NCI-H748 (cell line): ENCODE measurements around the gene SURF1.
"Not testable (repeated sequence)": the region's sequence is repeated elsewhere in the genome, so short reads cannot be mapped to it uniquely, and the experiment has no call there.

Experiments
- DNase-seq: peaks from one replicate; lab custom pipeline; 2025; ENCODE audit not compliant: unreplicated experiment; lab: John Stamatoyannopoulos, UW

Gene SURF1, protein sequence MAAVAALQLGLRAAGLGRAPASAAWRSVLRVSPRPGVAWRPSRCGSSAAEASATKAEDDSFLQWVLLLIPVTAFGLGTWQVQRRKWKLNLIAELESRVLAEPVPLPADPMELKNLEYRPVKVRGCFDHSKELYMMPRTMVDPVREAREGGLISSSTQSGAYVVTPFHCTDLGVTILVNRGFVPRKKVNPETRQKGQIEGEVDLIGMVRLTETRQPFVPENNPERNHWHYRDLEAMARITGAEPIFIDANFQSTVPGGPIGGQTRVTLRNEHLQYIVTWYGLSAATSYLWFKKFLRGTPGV

DNA sequence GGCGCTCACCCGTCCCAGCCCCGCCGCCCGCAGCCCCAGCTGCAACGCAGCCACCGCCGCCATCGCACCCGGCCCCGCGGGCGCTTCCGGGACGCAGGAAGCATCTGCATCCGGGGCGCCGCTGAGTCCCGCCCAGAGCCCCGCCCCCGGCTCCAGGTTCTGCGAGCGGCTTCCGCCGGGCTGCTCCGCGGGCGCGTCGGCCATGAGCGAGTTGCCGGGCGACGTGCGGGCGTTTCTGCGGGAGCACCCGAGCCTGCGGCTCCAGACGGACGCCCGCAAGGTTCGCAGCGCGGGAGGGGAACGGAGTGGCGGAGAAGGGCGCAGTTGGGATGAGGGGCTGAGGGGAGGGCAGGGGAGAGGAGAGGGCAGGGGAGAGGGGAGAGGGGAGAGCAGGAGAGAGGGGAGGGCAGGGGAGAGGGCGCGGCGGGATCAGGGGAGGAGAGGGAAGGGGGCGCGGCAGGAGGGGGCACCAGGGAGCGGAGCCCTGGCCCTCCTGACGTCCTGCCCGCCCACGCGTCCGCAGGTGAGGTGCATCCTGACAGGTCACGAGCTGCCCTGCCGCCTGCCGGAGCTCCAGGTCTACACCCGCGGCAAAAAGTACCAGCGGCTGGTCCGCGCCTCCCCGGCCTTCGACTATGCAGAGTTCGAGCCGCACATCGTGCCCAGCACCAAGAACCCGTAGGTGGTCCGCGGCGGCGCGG, at the start of gene SURF1, which contains the start of gene SURF2:
Gene SURF1 (minus strand): TSS at position 97 of the 701 bp plus-strand sequence. CDS start 34 bp downstream, at position 63.
Gene SURF2 (plus strand): TSS at position 160 of the 701 bp plus-strand sequence. CDS start 43 bp downstream, at position 203.
- DNase-seq, result peak; percentile 89

DNA sequence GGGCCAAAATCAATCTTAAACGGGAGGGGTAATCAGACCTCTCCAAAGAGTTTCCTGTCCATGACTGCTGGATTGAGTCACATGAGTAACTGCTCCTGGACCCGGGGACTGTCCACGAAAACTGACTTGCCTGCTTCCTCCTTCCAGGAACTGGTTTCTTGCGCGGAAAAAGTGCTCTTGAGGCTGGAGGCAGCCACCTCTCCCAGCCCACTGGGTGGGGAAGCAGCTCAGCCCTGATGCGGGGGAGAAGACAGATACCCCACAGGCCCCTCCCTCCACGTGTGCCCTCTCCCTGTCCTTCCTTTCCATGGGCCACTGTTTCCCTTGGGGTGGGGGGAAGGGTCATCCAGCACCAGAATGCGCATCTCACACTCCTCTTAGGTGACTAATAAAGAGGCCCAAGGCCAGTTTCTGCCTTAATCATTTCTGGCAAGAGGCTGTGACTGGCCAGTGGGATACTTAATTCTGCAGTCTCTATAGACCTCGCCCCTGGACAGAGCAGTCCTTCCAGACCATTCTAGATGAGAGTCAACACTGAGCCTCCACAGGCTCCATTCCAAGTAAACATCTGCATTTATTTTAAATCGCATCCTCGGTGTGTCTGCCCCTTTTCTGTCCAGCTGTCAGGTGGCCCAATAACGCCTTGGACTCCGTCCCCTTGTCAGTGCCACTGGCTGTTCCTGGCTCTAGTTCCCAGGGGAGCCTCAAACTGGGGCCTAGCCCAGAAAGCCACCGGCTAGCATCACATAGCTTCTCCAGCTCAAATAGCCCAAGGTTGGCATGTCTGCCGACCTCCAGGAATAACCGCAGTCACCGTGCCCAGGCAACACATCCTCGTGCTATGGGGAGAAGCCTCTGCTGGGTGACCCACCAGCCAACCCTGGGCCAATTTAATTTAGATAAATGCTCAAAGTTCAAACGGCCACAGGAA, 49.5 kb upstream of the SURF1 start:
- no peak for DNase-seq

DNA sequence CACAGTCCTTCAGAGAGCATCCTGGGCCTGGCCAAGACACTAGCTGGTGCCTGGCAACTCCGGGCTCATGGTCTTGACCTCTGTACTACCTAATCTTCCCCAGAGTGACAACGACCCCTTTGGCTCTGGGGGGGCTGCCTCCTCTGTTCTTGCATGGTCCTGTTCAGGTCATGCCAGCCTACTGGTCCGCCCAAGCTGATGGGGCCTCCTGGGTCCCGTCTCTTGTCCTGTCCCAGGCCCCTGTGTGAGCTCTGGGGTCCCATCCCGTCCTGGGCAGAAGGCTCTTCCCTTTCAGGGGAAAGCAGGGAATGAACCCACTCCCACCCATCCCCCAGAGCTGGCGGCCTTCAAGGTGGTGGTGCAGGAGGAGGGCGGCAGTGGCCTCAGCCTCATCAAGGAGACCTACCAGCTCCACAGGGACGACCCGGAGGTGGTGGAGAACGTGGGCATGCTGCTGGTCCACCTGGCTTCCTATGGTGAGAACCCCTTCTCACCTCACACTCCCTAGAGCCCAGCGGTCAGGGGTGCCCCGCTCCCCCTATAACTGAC, 48.2 kb upstream of the SURF1 start:
- DNase-seq, result no peak

DNA sequence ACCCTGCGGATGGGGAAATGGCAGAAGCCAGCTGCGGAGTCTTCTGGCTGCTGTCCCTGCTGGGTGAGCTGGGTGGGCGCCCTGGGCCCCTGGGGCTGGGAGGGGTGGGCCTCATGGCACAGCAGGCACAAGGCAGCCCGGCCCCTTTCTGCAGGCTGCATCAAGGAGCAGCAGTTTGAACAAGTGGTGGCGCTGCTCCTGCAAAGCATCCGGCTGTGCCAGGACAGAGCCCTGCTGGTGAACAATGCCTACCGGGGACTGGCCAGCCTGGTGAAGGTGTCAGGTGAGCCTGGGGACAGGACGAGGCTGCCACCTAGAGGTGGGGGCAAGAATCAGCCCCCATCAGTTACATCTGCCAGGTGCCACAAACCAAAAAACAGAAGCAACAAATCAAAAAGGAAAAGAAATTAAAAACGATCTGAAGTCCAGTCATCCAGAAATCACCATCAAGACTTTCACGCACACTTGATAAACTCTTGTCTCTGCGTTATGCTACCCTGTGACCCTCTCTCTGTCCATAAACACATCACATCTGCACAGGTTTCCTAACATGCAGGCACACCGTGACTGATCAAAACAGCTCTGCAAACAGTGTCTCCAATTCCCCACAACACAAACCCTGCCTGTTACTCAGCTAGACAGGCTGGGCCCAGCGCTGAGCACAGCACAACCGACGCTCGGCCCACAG, 47.6 kb upstream of the SURF1 start:
- DNase-seq, result peak; percentile 66

DNA sequence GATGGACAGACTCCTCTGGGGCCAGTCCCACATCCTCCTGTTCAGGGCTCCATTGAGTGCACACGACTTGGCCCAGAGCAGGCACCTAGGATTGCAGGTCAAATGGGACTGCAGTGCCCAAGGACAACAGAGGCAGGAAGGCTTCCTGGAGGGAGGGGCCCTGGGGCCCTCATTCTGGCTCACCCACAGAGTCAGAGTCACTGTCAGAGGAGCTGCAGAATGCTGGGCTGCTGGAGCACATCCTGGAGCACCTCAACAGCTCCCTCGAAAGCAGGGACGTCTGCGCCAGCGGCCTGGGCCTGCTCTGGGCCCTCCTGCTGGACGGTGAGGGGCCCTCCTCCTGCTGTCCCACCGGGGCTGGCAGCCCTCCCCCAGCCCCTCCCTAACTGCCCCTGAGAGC, 46.4 kb upstream of the SURF1 start:
- DNase-seq, result no peak

DNA sequence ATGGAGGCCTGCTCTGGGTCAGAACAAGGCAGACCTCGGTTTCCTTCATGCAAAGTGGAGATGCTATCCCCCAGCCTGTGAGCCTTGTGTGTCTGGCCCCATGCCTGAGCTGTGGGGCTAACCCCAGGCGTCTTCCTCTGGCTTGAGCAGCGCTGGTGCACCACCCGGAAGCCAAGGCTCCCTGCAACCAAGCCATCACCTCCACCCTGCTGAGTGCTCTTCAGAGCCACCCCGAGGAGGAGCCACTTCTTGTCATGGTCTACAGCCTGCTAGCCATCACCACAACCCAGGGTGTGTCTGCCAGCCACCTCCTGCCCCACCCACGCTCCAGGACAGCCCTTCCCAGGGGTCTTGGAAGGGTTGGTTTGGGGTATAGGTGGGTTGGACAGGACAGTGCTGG, 45.3 kb upstream of the SURF1 start:
- no peak for DNase-seq

DNA sequence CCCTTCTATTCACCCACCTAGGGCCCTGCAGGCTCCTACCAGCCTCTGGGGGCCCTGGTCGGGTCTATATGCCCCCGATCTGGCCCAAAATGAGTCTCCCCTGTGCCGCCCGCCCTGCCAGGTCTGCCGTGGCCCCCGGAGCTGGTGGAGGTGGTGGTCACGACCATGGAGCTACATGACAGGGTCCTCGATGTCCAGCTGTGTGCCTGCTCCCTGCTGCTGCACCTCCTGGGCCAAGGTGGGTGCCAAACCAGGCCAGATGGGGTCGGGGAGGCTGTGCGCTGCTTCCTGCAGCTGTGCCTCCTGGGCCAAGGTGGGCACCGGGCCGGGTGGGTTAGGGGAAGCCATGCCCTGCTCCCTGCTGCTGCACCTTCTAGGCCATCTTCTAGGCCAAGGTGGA, 44.0 kb upstream of the SURF1 start:
- DNase-seq, result no peak

DNA sequence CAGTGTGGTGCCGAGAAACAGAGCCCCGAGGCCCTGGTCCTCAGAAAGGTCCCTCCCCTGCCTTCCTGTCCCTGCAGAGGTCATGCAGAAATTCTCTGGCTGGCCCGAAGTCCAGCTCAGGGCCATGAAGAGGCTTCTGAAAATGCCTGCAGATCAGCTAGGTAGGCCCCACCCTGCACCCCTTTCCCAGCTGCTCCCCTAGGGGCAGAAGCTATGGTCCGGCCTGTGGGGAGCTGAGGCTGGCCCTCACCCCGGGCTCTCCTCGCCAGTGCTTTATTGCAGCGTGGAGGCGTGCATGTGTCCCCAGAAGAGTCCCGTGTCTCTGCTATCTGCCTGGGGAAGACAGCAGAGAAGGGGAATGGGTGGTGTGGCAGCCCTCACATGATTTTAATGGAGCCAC, 41.6 kb upstream of the SURF1 start:
- no peak for DNase-seq

DNA sequence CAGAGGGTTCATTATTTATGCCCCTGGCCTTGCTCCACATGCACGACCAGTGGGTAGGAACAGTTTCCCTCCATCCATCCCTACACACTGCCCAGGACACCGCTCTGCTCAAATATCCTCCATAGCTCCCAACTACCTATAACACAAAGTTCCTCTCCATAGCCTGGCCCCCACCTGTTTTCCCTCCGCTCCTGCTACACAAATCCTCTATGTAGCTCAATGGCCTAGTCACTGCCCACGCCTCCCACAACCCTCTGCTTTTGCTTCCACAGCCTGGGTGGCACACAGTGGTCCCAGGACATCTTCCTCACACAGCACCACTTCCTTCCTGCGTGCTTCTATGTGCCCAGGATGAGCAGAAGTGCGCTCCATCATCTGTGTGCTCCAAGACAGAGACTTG, 41.1 kb upstream of the SURF1 start:
- DNase-seq, result no peak

DNA sequence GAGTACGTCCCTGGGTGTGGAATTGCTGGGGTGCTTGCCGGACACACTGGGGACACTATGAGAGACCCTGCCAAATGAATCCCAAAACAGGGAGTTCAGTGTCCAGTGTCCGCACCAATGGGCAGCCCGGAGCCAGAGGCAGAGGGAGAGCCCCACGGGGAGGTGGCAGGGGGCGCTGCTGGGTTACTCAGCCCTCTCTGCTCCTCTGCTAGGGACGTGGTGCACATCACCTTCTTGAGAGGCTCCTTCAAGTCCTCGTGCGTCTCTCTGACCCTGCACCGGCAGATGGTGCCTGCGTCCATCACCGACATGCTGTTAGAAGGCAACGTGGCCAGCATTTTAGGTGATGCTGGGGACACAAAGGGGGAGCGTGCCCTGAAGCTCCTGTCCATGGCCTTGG, 40.7 kb upstream of the SURF1 start:
- DNase-seq, result no peak

DNA sequence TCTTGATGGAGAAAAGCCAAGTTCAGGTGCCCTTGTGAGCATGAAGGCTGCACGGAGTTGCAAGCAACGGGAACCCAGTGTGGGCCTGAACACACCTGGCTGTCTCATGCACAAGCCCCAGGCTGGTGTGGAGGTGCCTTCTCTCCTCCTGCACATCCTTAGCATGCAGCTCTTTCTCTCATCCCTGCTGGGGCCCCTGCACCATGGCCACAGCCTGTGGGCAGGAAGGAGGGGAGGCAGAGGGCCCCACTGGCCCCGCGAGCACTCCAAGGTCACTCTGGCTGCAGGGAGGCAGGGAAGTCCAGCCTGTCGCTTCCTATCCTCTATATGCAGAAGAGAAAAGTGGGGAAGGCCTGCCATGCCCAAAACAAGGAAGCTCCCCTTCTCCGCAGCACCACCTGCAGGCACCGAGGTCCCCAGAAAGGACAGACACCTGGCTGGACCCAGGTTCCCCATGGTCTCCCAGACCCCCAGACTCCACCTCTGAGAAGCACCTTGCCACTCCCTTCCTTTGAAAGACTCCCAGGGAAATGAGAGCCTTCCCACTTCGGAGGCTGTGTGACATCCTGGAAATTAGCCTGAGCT, 38.5 kb upstream of the SURF1 start:
- no peak for DNase-seq

DNA sequence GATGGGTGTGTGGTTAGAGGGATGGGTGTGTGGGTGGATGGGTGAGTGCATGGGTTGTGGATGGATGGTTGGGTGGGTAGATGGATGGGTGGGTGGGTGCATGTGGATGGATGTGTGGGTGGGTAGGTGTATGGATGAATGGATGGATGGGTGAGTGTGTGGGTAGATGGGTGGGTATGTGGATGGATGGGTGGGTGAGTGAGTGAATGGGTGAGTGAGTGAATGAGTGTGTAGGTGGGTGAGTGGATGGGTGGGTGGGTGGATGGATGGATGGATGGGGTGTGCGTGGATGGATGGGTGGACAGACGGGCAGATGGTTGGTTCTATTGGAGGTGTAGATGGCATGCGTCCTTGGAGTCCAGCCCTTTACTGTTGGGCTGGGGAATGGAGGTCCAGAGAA, 37.1 kb upstream of the SURF1 start:
- DNase-seq, result no peak

DNA sequence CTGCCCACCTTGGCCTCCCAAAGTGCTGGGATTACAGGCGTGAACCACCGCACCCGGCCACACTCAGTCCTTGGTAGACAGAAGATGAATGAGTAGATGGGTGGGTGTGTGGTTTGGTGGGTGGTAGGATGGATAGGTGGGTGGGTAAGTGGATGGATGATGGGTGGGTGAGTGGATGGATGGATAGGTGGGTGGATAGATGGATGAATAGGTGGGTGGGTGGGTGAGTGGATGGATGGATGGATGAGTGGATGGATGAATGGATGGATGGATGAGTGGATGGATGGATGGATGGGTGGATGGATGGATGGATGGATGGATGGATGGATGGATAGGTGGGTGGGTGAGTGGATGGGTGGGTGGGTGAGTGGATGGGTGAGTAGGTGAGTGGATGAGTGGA, 36.0 kb upstream of the SURF1 start:
- not testable (repeated sequence) for DNase-seq

DNA sequence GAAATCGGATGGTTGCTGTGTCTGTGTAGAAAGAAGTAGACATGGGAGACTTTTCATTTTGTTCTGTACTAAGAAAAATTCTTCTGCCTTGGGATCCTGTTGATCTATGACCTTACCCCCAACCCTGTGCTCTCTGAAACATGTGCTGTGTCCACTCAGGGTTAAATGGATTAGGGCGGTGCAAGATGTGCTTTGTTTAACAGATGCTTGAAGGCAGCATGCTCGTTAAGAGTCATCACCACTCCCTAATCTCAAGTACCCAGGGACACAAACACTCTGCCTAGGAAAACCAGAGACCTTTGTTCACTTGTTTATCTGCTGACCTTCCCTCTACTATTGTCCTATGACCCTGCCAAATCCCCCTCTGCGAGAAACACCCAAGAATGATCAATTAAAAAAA, 35.2 kb upstream of the SURF1 start:
- not testable (repeated sequence) for DNase-seq

DNA sequence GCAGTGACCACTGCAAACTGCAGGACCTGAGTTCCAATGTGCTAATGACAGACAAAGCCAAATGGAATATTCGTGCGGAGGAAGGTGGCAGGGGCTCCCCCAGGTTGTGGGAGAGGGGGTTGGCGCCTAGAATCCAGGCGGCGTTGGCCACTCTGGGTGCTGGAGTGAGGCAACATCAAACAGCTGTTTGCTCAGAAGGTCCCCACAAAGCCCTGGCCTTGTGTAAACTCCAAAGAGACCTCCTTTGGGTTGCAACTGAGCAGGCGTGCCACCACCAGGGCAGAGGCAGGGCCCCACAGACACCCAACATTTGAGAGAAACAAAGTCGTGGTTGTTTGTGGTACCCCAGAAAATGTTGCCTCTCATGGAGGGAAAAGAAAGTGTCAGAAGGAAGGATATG, 34.4 kb upstream of the SURF1 start:
- DNase-seq, result no peak

DNA sequence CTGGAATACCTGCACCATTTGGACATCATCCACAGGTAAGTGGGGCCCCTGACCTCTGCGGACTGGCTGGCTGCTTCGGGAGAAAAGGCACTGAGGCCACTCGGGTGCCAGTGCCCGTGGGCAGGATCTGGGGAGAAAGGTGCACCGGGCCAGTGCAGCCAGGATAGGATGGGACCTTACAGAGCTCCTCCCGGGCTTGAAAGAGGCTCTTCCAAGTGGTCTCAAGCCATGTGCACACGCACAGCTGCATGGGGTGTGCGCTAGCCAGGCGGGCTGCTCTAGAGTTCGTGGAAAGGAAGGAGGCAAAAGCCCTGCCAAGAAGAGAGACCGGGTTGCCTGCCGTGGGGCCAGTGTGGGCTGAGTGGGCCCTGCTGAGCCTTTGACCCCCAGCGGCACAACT, 33.3 kb upstream of the SURF1 start:
- DNase-seq, result no peak

DNA sequence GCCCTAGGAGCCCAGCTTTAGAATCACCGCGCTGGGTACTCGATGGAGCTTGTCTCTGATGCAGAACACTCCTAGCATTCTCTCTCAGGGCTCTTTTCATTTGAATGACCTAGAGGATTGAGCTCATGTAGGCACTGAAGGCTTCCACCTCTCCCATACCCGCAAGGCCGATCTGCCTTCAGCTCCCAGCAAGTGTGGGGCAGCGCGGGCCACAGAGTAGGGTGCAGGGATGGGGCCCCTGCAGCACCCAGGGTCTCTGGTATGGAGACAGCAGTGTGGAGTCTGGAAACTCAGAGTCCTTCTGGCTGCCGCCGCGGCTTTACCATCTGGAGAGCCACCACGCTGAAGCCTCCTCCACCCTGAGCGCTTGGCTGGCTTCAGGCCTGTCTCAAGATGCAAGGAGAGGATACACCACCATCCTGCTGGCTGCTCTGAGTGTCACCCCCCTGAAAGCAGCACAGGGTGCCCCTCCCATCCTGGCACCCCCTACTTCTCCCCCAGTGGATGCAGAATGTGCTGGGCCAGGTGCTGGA, 32.8 kb upstream of the SURF1 start:
- DNase-seq, result no peak

DNA sequence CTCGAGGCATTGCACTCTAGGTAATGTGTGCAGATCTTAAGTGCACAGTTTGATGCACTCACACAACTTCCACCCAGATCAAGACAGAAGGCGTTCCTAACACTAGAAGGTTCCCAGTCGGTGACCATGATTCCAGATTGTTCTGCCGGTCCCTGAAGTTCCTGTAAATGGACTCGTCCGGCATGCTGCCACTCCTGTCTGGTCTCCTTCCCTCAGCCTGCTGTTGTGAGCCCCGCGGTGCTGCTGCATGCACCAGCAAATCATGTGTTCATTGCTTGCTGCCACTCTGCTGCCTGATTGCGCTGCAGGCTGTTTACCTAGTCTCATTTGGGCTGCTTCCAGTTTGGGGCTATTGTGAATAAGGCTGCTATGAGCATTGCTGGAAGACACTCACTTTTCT, 31.4 kb upstream of the SURF1 start:
- no peak for DNase-seq

DNA sequence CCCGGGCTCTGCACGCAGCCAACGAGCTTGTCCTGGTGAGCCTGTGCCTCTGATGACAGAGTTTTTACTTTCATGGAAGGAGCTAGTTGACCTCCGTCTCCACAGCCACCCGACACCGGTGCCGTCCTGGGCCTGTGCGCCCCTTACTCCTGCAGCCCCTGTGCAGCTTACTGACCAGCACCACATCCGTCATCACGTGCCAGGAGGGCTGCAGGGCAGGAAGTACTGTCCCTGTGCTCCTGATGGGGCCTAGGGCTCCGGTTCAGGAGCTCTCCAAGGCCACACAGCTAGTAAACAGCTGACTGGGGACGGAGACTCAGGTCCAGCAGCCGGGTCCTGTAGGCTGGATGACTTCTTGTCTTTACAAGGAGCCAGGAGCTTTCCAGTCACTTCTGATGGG, 30.1 kb upstream of the SURF1 start:
- no peak for DNase-seq

DNA sequence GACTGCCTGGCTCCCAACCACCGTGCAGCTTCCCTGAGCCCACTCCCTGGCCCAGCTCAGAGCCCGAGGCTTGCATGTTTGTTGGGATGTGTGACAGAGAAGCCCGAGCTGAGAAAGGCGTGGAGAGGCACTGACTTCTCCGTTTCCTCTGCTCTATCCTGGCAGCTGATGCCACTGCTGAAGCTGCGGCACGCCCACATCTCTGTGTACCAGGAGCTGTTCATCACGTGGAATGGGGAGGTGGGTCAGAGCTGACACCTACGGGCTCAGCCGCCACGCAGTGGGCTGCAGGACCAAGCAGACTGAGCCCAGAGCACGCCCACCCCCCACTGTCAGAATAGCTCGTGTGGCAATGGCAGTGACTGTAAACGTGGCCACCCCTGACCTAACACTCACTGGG, 29.2 kb upstream of the SURF1 start:
- DNase-seq, result no peak
